GM19463 (cell line): ENCODE data around the gene CRAMP1.
"Not testable (repeated sequence)": the region's sequence is repeated elsewhere in the genome, so short reads cannot be mapped to it uniquely, and the experiment has no call there.

Source experiments
- ATAC-seq: cut with Tn5 transposase; IDR thresholded peaks from one replicate; pipeline ENCODE4 v1.9.1; 2021; ENCODE audit warnings: mild to moderate bottlenecking, moderate library complexity; ENCODE audit not compliant: unreplicated experiment

Gene CRAMP1

DNA sequence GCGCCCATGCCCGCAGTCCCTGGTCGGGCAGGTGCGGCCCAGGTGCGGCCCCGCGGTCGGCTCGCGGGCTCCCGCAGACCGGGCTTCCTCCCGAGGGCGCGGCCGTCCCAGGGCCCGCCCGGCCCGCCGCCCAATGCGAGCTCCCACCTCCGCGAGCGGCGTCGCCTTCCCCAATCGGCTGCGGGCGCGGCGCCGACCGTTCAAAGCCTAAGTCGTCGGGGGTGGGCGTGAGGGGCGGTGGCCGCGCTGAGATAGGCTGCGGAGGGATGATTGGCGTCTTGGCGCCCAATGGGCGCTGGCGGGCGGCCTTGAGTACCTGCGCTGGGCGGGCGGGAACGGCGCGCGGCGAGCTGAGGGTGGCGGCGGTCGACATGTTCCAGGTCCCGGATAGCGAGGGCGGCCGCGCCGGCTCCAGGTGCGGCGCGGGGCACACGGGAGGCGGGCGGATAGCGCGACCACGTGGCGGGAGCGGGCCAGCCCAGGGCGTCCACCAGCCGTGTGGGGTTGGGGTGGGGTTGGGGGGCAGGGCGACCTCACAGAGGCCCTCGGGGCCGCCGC lies 65.9 kb downstream of the CRAMP1 start, which contains the start of gene JPT2:
JPT2 (plus strand) TSS at position 338 of the 558 bp plus-strand sequence; CDS start at position 372, 34 bp downstream.
- ATAC-seq = peak; percentile 92

DNA sequence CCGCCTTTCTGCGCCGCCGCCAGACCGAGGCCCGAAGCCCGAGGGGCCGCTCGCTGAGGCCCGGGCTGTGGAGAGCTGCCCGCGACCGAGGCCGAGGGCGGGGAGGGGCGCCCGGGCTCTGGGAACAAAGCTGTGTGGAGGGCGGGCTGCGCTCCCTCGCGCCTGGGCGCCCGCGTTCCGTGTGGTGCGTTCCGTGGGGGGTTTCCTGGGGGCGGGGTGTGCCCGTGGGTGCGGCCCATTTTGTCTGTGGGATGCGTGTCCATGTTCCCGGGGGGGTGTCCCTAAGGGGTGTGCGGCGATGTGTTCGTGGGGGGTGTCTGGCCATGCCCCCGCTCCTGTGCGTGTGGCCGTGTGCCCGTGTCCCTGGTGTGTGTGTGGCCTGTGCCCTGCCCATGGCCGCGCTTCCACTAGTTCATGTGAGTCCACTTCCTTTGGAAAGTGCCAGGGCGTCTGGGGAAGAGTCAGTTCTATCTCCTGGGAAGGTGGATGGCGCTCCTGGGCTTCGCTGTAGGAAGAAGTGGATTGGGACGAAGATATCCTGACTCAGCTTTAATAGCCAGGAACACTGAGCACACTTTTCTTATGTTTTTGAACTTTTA lies 66.4 kb downstream of the CRAMP1 start:
- peak; percentile 6 for ATAC-seq

DNA sequence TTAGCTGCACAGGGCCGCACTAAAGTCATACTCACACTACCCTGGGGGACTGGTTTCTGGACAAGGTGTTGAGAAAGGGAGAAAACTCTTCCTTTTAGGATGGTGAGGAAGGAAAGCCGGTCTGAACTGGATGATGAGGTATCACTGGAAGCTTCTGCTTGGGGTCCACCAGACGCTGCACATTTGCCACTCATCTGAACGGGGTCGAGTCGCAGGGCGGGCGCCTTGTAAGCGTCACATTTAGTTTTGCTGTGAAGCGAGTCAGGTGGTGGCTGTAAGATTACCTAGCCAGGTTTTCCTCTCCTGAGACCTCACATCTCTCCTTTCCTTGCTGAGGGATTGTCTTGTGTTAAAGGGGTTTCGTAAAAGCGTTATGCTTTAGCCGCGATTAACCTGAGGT lies 68.2 kb downstream of the CRAMP1 start:
- ATAC-seq = no peak

DNA sequence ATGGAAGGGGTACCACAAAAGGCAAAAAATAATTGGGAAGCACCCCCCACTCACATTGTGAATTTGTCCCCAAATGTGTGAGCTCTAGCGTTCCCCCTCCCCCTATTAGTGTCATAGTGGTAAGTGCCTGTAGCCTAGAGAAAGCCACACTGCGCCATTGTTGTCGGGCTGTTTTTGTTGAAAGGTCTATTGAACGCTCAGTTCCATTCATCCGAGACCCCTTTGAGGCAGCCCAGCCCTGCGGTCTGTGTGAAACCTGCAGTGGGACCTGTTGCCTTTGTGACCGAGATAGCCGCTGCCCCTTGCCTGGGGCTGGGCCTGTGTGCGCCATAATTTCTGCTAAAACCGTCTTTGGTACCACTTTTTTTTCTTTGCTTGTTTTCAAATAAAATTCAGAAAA lies 68.9 kb downstream of the CRAMP1 start:
- ATAC-seq = no peak

DNA sequence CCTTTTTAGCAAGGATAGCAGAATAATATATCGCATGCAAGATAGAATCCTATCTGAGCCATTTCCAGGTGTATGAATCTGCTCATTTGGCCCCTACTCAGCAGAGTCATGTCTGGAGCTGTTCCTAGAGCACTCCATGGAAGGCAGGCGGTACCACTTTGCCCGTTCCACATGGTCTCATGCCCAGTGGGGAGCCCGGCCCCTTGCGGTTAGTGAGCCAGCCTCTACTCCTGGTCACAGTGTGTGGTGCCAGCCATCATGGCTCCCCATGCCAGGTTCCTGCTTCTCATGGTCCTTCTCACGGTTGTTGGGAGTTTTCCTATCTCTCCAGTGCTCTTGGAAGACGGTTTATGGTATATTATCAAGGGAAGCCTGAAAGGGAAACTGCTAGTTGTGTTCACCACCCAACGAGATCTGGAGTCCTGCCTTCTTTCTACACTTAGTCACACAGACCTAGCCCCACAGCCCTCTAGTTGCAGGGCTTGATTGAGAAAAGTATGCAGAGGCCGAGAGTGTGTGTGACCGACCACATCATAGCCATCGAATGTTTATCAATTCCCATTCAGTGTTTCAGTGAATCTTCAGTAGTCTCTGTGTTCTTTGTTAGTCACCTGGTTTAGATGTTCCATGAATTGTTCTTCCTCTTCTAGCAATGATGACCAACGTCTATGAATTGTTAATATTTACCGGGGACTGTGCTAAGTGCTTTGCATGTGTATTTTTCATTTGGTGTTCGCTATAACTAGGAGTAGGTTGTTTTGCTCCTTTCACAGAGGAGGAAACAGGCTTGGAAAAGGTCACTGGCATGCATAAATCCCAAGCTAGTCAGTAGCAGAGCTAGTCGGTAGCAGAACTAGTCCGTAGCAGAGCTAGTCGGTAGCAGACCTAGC lies 75.5 kb downstream of the CRAMP1 start:
- ATAC-seq = no peak

DNA sequence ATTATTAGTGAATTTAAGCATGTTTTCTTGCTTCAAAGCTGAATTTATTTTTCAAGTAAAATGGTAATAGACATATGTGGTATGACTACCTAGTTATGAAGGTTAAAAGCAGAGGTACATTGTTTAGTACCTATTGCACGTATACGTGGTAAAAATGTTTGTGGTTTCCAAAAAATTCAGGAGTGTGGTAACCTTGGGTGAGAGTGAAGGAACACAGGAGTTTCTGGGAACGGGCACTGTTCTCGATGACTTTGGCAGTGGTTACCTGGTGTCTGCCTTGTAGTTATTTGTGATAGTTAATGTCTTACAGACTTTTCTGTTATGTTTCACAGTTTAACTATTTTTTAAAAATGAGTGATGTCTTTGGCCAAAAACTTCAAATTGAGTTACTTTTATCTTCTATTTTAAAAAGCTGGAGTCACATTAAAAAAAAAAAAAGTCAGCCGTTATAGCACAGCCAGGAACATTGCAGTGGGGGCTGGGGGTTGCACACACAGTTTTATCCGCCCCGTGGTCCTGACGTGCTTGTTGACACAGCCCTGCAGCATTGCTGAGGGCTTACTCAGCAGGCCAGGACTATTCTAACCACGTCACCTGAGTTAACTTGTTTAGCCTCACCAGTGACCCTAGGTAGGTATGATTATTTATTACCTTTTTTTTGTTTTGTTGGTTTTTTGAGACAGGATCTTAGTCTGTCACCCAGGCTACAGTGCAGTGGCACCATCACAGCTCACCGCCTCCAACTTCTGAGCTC lies 76.8 kb downstream of the CRAMP1 start:
- ATAC-seq = no peak

DNA sequence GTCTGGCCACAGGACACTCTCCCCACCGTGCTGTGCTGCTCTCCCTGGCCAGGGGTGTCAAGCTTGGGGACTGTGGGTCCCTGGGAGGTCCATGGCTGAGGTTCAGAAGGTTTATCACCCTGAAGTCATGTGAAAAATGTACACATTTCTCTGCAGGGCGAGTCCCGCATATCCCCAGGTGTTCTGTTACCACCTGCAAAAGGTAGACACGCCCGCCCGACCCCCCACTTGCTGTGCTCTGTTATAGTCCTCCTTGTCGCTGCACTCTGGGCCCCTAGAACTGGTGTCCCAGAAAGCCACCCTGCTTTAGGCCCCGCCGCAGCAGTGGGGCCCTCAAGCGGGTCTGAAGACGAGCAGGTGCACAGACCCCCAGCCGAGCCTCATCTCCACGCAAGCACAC lies 77.7 kb downstream of the CRAMP1 start:
- ATAC-seq = no peak

DNA sequence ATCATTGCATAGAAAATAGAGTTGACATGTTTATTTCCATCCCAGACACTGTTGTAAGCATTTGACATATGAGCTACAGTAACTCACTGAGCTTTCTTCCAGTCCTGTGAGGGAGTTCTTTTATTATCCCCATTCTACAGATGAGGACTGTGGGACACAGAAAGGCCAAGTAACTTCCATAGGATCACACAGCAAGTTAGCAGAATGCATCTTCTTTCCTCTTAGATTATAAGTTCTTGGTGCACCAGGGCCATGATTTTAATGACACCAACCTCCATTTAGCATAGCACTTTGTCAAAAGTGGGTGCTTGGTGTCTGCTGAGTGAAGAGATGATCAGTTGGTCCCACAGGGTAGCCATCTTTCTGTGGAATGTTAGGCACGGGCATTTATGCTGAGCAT lies 78.7 kb downstream of the CRAMP1 start:
- ATAC-seq = no peak

DNA sequence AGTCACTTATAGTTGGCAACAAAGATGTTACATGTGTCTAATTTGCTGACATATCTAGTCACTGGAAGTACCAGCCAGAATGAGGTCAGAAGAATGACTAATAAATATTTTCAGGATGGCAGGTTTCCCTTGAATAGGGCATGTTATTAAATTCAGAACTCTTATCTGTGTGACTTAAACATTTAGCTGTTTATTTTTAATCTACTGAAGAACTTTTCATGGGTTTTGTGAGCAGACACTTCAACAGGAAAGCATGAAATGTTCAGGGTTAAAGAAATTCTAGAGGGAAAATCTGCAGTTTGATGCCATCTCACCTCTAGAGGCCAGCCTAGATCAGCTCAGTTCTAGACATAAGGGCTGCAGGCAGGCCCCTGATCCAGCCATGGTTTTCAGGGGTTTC lies 79.1 kb downstream of the CRAMP1 start:
- ATAC-seq = no peak

DNA sequence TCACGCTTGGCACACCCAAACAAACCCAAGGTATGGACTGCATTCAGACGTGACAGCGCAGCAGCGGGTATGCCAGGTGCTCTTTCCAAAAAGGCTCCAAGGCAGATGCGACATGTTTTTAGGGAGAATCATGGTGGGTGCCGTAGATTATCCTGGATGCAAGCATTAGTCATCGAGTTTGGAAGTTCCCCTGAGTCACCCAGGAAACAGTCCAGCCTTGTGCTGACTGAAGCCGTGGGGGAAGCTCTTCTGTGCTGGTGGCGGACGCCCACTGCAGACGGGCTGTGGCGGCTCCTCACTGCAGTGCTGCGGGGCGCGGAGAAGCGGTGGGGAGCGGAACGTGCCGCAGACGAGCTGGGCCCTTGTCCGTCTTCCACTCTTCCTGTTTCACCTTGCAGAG lies 79.8 kb downstream of the CRAMP1 start:
- ATAC-seq = no peak

DNA sequence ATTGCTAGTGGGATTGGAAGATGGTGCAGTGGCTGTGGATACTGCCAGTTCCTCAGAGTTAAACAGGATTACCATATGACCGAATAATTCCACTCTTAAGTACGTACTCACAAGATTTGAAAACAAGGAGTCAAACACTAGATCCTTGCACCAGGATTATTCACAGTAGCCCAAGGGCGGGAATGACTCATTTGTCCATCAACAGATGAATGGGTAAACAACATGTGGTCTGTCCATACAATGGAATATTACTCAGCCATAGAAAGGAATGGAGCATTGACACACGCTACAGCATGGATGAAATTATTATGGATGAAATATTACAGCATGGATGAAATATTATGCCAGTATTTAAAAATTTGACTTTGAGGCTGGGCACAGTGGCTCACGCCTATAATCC lies 84.7 kb downstream of the CRAMP1 start:
- no peak for ATAC-seq

DNA sequence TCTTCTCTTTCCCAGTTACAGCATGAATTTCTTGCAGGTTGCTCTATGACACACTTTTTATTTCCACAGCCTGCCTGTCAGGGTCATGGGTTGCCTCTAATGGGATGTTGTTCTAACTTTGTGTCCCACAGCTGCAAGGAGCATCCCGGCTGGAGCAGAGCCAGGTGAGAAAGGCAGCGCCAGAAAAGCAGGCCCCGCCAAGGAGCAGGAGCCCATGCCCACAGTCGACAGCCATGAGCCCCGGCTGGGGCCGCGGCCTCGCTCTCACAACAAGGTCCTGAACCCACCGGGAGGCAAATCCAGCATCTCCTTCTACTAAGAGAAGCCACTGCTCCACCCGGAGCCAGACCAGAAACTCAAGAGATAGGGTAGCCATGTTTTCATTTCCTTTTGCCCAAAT lies 86.5 kb downstream of the CRAMP1 start:
- ATAC-seq = no peak

DNA sequence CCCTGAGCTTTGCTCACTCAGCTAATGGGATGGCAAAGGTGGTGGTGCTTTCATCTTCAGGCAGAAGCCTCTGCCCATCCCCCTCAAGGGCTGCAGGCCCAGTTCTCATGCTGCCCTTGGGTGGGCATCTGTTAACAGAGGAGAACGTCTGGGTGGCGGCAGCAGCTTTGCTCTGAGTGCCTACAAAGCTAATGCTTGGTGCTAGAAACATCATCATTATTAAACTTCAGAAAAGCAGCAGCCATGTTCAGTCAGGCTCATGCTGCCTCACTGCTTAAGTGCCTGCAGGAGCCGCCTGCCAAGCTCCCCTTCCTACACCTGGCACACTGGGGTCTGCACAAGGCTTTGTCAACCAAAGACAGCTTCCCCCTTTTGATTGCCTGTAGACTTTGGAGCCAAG lies 88.1 kb downstream of the CRAMP1 start:
- ATAC-seq = no peak

DNA sequence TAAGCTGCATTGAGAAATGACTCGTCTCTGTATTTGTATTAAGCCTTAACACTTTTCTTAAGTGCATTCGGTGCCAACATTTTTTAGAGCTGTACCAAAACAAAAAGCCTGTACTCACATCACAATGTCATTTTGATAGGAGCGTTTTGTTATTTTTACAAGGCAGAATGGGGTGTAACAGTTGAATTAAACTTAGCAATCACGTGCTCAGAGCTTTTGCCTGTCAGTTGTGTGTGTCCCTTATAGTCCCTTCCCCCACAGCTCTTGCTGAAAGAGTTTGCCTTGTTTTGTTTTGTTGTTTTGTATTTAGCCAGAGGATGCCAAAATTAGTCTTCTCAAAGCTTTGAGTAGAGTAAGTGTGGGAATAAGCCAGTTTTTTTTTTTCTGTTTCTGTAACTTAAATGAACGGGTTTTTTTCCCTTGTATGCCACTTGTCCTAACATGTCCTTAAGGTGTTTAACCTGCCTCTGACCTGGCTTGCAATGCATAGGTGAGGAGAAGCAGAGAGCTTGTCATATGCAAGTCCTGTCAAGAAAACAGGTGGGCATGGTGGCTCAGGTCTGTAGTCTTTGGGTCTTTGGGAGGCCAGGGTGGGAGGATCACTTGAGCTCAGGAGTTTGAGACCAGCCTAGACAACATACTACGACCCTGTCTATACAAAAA lies 89.2 kb downstream of the CRAMP1 start:
- no peak for ATAC-seq

DNA sequence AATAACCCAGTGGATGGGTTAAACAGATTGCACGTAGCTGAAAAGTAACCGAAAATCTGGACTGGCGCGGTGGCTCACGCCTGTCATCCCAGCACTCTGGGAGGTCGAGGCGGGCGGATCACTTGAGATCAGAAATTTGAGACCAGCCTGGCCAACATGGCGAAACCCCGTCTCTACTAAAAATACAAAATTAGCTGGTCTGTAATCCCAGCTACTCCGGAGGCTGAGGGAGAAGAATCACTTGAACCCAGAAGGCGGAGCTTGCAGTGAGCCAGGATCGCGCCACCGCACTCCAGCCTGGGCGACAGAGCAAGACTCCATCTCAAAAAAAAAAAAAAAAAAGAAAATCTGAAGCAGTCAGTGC lies 93.1 kb downstream of the CRAMP1 start:
- not testable (repeated sequence) for ATAC-seq

DNA sequence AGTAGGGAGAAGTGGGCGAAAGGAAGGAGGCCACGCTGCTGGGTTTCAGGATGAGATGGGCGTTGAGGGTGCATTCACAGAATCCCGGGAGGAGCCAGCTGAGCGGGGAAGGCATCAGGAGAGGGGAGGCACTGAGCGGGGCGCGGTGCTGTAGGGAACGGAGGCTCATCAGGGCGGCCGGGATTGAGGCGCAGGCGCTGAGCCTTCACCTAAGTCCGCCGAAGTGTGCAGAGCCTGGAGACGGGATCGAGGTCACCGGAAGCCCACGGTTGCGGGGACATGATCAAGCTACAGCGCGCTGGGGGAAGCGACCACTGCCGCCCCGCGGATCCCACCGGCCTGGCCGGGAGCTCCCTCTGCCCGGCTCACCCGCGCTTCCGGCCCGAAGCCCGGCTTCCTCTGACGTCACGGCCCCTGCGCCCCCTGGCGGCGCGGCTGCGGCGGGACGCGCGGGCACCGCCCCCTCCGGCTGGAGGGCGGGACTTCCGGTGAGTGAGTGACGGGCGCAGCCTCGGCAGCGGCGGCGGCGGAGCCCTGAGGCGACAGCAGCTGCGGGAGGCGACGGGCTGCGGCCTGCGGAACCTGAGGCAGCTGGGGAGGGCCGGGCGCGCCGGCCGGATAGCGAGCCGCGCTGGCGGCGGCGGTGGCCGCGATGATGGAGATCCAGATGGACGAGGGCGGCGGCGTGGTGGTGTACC lies 93.7 kb downstream of the CRAMP1 start, which contains the start of gene MAPK8IP3:
MAPK8IP3 (plus strand) TSS at position 508 of the 698 bp plus-strand sequence; CDS start at position 653, 145 bp downstream.
- ATAC-seq = peak; percentile 88

DNA sequence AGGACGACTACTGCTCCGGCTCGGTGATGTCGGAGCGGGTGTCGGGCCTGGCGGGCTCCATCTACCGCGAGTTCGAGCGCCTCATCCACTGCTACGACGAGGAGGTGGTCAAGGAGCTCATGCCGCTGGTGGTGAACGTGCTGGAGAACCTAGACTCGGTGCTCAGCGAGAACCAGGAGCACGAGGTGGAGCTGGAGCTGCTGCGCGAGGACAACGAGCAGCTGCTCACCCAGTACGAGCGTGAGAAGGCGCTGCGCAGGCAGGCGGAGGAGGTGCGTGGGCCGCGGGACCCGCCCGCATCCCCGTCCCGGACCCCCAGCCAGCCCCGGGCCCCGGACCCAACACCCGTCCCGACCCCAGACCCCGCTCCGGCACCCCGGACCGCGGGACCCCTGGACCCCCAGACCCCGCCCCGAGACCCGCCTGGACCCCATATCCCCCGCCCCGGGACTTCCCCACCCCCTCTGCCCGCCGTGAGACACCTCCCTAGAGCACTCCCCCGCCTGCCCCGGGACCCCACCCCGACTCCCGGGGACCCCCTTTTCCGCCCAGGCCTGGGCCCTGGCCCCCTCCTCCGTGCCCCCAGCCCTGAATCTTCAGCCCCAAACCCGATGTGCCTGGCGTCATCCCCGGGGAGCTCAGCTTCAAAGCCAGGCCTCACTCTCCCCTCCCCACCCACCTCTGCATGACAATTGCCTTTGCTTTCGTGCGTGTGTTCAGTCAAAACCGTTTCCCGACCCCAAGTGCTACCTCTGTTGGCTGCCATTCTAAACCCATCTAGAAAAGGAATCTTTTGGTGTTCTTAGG lies 94.4 kb downstream of the CRAMP1 start:
- ATAC-seq = peak; percentile 30

DNA sequence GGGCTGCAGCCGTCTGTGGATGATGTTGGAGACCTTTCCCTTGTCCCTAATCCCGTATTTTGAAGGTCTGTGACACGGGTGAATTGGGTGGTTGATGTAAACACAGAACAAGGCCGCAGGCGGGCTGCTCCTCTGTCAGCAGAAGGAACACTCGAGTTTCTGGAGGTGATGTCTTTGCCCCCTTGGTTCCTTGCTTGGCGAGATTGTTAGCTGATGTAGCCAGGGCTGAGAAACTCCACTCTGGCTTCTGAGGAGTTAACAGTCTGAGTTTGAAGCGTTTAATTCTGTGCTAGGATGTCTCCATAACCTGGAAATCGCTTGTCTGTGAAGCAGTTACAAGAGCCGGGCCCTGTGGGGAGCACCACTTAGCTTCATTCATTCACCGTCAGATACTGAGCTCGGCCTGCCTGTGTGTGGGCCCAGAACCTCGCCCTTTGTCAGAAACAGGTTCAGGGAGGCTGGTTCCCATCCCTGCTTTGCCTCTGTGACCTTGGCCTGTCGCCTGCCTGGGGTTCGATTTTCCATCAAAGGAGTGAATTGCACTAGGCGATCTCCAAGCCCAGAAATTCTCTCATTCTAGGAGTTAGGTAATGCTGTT lies 95.1 kb downstream of the CRAMP1 start:
- ATAC-seq = no peak
